Measurements from ENCODE around the gene OVCA2. TPM values are rescaled to one million over a fixed set of nuclear protein-coding genes. Genes with fewer than 3 reads are reported as not detected.

Gene OVCA2
- total RNA-seq, 1 donor from 2014 or later = 25.6 TPM

DNA sequence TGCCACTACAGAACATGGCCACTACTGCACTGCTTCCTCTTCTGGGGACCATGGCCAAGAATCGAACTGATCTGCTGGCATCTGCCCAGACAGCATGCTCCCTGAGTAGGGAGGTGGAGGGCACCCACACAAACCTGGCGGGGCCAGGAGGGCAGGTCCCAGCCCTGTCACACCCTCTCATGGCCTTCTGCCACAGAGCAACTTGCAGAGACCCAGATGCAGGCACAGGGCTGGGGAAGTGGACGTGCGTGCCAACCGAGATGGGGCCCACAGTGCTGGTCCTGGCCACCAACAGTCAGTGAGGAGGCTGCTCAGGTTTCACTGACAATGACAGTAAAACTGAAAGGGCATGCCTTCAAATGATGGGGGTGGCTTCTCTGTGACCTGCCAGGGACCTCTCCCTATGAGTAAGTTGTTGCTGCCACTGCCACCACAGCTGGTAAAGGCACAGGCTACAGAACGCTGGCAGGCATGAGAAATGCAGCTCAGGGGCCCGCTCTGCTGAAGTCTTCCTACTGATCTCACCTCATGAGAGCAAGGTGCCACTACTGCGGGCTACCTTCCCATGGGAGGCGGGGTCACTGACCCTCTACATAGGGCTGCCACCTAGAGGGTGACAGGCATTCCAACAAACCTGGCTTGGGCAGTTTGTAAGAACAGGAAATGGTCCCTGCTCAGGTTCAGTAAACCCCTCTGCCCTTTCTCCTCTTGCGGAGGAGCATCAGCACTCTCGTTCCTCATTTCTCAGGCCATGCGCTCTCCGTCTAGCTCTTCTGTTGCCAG, 28.6 kb downstream of the OVCA2 start:
- TF ChIP-seq, protein P1, sequence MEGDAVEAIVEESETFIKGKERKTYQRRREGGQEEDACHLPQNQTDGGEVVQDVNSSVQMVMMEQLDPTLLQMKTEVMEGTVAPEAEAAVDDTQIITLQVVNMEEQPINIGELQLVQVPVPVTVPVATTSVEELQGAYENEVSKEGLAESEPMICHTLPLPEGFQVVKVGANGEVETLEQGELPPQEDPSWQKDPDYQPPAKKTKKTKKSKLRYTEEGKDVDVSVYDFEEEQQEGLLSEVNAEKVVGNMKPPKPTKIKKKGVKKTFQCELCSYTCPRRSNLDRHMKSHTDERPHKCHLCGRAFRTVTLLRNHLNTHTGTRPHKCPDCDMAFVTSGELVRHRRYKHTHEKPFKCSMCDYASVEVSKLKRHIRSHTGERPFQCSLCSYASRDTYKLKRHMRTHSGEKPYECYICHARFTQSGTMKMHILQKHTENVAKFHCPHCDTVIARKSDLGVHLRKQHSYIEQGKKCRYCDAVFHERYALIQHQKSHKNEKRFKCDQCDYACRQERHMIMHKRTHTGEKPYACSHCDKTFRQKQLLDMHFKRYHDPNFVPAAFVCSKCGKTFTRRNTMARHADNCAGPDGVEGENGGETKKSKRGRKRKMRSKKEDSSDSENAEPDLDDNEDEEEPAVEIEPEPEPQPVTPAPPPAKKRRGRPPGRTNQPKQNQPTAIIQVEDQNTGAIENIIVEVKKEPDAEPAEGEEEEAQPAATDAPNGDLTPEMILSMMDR (conservative IDR thresholded peaks at IDR 0.05) = no peak
- Mint-ChIP-seq H3K36me3 (ENCODE audit: low read depth) (no peaks in the 10 kb centered on the region), H3K4me3 (no peak overlapping the region), H3K27ac (ENCODE audit: unreplicated experiment) (no peak overlapping the region), H3K9me3 (no peaks in the 10 kb centered on the region), H3K27me3 (ENCODE audit: low read depth) (no peaks in the 10 kb centered on the region), H3K4me1 (peaks cover 31% of the 10 kb centered on the region)
- DNase-seq (ENCODE audit: low read depth, low spot score) = no peak

DNA sequence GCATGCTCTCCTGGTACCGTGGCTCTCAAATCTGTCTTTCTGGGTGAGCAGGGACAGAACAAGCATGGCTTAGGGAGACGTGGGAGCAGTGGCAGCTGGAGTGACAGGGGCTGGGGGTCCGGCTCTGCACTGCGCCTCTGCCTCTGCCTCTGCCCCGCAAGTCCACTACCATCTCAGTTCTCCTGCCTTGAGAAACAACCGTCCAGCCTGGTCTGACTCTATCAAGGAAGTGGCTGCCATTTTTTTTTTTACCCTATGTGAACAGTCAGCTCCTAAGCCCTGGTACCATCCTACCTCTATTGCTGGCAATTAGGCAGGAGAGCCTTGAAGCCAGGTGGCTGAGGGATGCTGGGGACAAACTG, 29.2 kb downstream of the OVCA2 start:
- no peak overlapping the region for H3K4me3 Mint-ChIP-seq
- H3K36me3 Mint-ChIP-seq (ENCODE audit: low read depth) = no peaks in the 10 kb centered on the region
- no peaks in the 10 kb centered on the region for H3K9me3 Mint-ChIP-seq
- H3K4me1 Mint-ChIP-seq = peaks cover 33% of the 10 kb centered on the region
- TF ChIP-seq, protein P1 (conservative IDR thresholded peaks at IDR 0.05) = no peak
- no peaks in the 10 kb centered on the region for H3K27me3 Mint-ChIP-seq (ENCODE audit: low read depth)
- DNase-seq (ENCODE audit: low read depth, low spot score) = no peak
- no peak overlapping the region for H3K27ac Mint-ChIP-seq (ENCODE audit: unreplicated experiment)

DNA sequence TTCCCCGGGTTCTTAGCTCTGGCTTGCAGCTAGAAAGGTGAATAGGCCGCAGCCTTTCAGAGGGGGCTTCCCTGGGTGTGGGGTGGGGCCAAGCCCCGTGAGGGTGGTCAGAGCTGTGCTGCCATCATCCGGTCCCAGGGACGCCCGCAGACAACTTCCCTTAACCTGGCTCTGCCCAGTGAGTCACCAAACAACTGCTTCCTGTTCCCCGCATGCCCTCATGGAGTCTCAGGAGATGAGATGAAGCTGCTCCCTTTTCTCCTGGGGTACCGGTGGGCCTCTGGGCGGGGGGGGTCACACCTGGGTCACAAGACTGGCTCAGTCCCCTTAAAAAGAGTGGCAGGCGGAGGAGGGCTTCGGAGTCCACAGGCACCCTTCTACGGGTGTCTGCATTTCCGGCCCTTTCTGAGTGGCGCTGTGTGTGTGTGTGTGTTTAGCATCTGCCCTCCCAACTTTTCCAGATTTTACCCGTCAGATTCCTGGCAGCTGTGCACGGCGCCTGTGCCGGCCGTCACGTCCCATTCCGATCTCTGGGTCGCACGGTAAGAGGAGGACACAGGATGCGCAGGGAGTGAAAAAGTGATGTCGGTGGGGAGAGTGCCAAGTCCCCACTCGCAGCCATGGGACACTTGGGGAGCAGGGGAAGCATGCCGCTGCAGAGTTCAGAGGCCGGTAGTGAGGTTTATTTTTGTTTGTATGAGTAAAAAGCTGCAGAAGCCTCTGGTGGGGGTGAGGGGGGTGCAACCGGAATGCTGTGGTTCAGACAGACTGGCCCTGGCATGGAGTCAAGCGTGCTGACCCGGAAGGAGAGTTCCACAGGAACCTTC, 29.8 kb downstream of the OVCA2 start:
- Mint-ChIP-seq H3K4me3 (no peak overlapping the region), H3K9me3 (no peaks in the 10 kb centered on the region), H3K4me1 (peaks cover 31% of the 10 kb centered on the region), H3K36me3 (ENCODE audit: low read depth) (peaks cover 3% of the 10 kb centered on the region), H3K27ac (ENCODE audit: unreplicated experiment) (peak overlapping the region; percentile 78), H3K27me3 (ENCODE audit: low read depth) (no peaks in the 10 kb centered on the region)
- TF ChIP-seq, protein P1 (conservative IDR thresholded peaks at IDR 0.05) = no peak
- DNase-seq (ENCODE audit: low read depth, low spot score) = no peak

DNA sequence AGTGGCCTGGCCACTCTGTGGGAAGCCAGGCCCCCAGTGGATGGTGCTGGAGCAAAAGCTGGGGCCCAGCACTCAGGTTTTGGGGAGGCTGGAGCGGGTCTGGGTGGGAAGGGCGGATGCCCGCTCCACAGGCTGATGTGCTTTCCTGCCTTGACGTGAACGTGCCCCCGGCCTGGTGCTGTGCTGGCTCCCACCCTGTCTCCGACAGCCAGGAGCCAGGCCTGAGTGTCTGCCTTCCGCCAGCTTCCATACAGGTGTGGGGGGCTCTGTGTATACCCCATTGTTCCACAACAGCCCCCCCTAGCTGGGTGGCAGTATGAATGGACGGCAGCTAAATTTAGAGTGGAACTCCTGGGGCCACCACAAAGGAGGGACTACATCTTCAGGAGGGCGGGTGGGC, 33.1 kb downstream of the OVCA2 start:
- no peak overlapping the region for H3K27ac Mint-ChIP-seq (ENCODE audit: unreplicated experiment)
- peaks cover 17% of the 10 kb centered on the region for H3K4me1 Mint-ChIP-seq
- H3K4me3 Mint-ChIP-seq = no peak overlapping the region
- no peaks in the 10 kb centered on the region for H3K9me3 Mint-ChIP-seq
- no peak for DNase-seq (ENCODE audit: low read depth, low spot score)
- peaks cover 21% of the 10 kb centered on the region for H3K36me3 Mint-ChIP-seq (ENCODE audit: low read depth)
- TF ChIP-seq, protein P1 (conservative IDR thresholded peaks at IDR 0.05) = no peak
- H3K27me3 Mint-ChIP-seq (ENCODE audit: low read depth) = no peaks in the 10 kb centered on the region

DNA sequence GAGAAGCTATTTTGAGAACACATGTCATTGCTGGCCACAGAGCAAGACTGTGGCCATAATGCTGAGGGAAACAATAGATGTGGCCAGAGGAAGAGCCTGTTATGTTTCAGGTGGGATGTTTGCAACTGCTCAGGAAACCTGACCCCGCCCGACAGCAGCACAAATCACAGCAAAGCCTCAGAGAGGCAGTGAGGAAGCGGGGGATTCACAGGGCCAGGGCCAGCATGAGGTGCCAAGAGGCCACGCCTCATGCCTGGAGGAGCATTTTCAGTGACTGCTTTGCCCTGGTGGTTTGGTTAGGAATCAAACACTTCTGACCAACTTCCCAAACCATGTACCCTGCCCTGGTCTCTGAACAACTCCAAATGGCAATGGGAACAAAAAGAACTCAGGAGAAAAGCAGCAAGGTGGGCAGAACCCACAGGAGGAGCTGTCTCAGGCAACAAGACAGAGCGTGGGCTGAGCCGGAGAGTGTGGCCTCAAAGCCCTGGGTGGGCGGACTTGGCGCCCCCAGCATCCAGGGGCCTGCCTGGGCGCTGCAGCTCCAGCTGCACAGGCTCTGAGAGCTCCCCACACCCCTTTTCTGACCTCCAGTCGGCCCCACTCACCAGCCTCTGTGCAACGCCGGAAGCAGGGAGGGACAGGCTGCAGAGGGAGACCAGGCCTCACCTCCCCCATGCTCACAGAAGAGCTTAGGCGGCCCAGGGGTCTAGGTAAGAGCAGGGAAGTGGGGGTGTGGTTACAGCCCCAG, 33.7 kb downstream of the OVCA2 start:
- TF ChIP-seq, protein P1 (conservative IDR thresholded peaks at IDR 0.05) = no peak
- peaks cover 14% of the 10 kb centered on the region for H3K4me1 Mint-ChIP-seq
- no peak for DNase-seq (ENCODE audit: low read depth, low spot score)
- H3K9me3 Mint-ChIP-seq = no peaks in the 10 kb centered on the region
- H3K27me3 Mint-ChIP-seq (ENCODE audit: low read depth) = no peaks in the 10 kb centered on the region
- H3K4me3 Mint-ChIP-seq = no peak overlapping the region
- peaks cover 21% of the 10 kb centered on the region for H3K36me3 Mint-ChIP-seq (ENCODE audit: low read depth)
- peak overlapping the region; percentile 67 for H3K27ac Mint-ChIP-seq (ENCODE audit: unreplicated experiment)
